Measurements from ENCODE around the gene RNASE4. TPM values are rescaled to one million over a fixed set of nuclear protein-coding genes. Genes with fewer than 3 reads are reported as not detected.

Gene RNASE4
- polyA plus RNA-seq, 1 of the 3 experiments (the other 2 are of a cell fraction), result 11.6 TPM

- H3K4me3 ChIP-seq (ENCODE audit: low read depth in 2 of 2, low read length in 1 of 2), result no peak overlapping the region
- no peaks in the 10 kb centered on the region for H3K4me1 ChIP-seq (ENCODE audit: control insufficient read depth in 1 of 2, insufficient read depth in 2 of 2, low read depth in 1 of 2, low read length in 1 of 2)
- H3K9me2 ChIP-seq, result no peaks in the 10 kb centered on the region
- H3K9me3 ChIP-seq, result no peaks in the 10 kb centered on the region
- no peak overlapping the region for H2AFZ ChIP-seq (ENCODE audit: low read depth)
- TF ChIP-seq POLR2AphosphoS5 (IDR thresholded peaks at IDR 0.05; ENCODE audit: low read depth, low read length) (no peak), TCF12 (IDR thresholded peaks at IDR 0.05) (no peak), IRF3 (IDR thresholded peaks at IDR 0.05; ENCODE audit: low read depth, low read length) (no peak), CTCF (IDR thresholded peaks at IDR 0.05) (no peak), NRF1 (IDR thresholded peaks at IDR 0.05; ENCODE audit: low read depth, low read length) (no peak), EZH2phosphoT487 (IDR thresholded peaks at IDR 0.05; ENCODE audit: borderline replicate concordance, low read depth) (no peak), FOSL2 (IDR thresholded peaks at IDR 0.05; ENCODE audit: borderline replicate concordance, low read depth) (no peak), EP300 (IDR thresholded peaks at IDR 0.05; ENCODE audit: borderline replicate concordance in 1 of 2, low read depth in 1 of 2, low read length in 1 of 2) (no peak), MXI1 (IDR thresholded peaks at IDR 0.05; ENCODE audit: low read depth, low read length) (no peak), MAX (IDR thresholded peaks at IDR 0.05; ENCODE audit: low read depth) (no peak), RCOR1 (IDR thresholded peaks at IDR 0.05; ENCODE audit: low read length) (no peak), MEF2A (IDR thresholded peaks at IDR 0.05; ENCODE audit: borderline replicate concordance, low read depth) (no peak), NFIC (IDR thresholded peaks at IDR 0.05; ENCODE audit: borderline replicate concordance) (no peak), ZBTB33 (IDR thresholded peaks at IDR 0.05; ENCODE audit: borderline replicate concordance, low read depth) (no peak), PBX3 (IDR thresholded peaks at IDR 0.05) (no peak), SMC3 (IDR thresholded peaks at IDR 0.05; ENCODE audit: low read depth, low read length) (no peak), GABPA (IDR thresholded peaks at IDR 0.05; ENCODE audit: low read depth) (no peak)
- 19% methylated on average over 4 of the region's 4 CpGs for WGBS (ENCODE audit: low lambda C conversion rate)
- H3F3A ChIP-seq (replicated peaks; ENCODE audit: insufficient read depth), result no peaks in the 10 kb centered on the region
- no peak overlapping the region for H3K4me2 ChIP-seq
- POLR2A ChIA-PET, result no interaction called here
- H3K9ac ChIP-seq, result no peak overlapping the region
- CTCF ChIA-PET, result no interaction called here
- no peaks in the 10 kb centered on the region for H3K79me2 ChIP-seq (ENCODE audit: insufficient read depth)
- no peaks in the 10 kb centered on the region for H3K36me3 ChIP-seq (replicated peaks in 1 of 2; ENCODE audit: control insufficient read depth in 1 of 2, insufficient read depth in 2 of 2, low read length in 1 of 2)
- no peaks in the 10 kb centered on the region for H4K20me1 ChIP-seq (ENCODE audit: insufficient read depth)
- H3K27ac ChIP-seq (ENCODE audit: low read depth in 2 of 2, low read length in 1 of 2), result no peak overlapping the region
- H3K27me3 ChIP-seq (ENCODE audit: insufficient read depth), result peaks cover 76% of the 10 kb centered on the region
- no peak for DNase-seq
These were observed 12.6 kb upstream of the RNASE4 start for GRCh38 chr14:20671597-20672283.
